ENCODE data around the gene KLK15.
"Not testable (repeated sequence)": the region's sequence is repeated elsewhere in the genome, so short reads cannot be mapped to it uniquely, and the experiment has no call there.

The KLK15 gene

DNA sequence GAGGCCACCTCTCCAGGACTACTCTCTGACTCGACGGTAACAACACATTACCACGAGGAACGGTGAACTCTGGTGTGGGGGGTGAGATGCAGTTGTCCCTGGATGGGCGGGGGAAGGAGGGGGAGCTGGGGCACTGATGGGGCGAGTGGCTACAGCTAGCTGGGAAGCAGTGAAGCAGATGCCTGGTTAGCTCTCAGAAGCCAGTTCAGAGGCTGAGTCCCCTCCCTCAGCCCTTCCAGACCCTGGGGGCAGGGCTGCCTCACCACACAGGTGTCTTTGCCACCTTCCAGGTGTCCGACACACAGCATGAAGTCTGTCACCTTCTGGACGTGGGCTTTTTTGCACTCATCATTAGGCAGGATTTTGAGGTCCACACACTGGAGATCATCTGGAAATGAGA, 13.7 kb downstream of the KLK15 start:
- DNase-seq = no peak

DNA sequence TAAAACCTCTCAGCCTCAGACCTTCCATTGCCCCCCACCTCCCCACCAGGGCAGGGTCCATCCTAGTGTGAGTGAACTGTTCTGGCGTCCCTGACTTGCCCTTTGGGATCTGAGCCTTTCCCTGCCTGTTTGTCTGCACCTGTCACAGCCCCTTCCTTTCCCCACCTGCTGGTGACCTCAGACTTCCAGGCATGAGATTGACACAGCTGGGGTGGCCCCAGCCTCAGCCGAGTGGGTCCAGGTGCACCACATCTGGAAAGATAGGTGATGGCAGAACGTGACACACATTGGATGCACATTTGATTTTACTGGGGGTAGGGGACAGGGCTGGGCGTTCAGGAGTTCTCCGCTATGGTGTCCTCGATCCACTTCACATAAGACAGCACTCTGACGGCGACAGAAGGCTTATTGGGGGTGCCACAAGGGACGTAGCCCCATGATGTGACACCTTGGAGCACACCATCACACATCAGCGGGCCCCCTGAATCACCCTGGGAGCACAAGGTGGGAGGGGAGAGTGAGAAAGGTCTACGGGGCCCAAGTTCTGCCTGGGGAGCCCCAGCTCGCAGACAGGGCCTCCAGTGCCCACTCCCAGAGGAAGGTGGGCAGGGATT, 14.4 kb downstream of the KLK15 start:
- no peak for DNase-seq

DNA sequence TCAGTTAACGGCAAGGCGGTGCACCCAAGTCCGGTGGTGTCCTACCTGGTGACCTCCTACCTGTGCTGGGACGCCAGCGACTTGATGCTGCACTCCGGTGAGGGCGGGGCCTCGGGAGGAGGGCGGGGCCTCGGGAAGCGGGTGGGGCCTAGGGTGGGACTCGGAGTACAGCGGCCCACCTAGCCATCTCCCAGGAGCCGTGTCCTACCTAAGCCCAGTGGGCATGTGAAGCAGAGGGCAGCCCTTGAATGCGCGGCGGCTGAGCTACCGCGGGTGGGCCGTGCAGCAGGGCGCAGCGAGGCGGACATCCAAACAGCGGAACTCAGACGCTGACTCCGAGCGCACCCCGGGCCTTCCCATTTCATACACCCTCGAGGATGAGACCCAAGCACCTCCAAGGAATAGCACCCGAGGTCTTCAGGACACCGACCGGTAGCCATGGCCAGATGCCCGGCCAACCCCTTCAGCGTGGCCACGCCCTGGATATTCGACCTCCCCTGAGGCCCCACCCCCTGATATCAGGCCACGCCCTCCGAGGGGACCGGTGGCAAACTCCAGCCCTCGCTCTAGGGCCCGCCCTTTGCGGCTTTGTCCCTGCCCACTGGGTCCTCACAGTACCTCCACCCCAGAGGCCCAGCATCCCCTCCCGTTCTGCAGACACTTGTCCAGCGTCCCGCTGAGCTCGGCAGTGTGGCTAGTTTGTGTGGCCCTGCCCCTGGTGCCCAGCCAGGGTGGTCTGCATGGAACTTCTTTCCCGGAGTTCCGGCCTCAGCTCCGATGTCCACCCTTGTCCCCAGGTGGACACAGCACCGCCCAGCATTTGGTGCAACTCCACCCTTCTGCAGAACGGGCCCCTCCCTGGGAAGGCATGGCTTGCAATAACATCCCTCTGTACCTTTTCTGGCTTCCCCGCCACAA, 15.2 kb downstream of the KLK15 start:
- DNase-seq = peak in 1 of 2 donors; percentile 19

DNA sequence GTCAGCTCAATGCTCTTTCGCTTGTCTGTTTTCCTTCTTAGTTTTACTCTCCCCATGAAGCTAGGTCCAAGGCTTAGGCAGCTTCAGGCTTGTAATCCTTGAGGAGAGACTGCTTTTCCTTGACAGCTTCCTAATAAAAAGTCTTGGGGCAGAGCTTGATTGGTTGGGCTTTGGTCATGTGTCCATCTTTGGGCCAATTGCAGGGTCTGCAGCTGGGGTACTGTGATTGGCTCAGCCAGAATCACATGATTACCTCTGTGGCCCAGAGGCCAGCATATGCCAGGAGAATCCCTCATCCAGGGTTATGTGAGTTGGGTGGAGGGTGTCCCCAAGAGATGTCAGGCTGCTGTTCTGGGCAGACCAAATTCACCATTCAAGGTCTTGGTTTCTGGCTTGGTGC, 17.9 kb downstream of the KLK15 start:
- DNase-seq = no peak

DNA sequence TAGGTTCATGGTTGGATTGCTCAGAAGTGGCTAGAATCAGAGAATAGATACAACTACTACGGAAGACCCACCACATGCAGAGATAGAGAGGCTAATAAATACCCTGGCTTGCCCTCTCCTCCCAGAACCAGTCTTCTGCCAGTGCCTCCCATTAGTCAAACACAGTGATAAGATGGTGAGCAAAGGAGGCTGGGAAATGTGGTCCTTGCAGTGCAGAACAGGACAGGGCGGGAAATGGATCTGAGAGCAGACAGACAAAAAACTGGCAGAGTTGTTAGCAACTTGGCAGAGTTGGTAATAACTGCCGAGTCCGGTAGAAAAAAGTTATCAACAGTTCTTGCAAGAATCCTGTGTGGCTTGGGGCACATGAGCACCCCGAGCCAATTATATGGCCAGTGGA, 18.5 kb downstream of the KLK15 start:
- DNase-seq = no peak

DNA sequence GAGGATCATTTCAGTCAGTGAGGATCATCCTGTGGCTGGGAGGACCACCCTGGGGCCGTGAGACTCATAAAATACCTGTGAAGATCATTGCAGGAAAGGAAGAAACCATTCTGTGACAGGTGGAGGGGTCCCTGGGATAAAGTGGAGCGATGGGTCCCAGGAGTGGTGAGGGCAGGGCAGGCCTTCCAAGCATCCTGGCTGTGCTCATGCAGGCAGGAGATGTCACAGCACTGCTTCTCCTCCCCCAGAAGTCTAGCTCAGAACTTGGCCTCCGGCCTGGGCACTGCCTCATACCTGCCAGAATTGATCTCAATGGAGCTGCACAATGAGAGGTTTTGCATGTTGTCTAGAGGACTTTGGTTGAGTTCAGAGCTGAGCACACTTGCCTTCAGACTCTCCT, 20.9 kb downstream of the KLK15 start:
- DNase-seq = no peak

DNA sequence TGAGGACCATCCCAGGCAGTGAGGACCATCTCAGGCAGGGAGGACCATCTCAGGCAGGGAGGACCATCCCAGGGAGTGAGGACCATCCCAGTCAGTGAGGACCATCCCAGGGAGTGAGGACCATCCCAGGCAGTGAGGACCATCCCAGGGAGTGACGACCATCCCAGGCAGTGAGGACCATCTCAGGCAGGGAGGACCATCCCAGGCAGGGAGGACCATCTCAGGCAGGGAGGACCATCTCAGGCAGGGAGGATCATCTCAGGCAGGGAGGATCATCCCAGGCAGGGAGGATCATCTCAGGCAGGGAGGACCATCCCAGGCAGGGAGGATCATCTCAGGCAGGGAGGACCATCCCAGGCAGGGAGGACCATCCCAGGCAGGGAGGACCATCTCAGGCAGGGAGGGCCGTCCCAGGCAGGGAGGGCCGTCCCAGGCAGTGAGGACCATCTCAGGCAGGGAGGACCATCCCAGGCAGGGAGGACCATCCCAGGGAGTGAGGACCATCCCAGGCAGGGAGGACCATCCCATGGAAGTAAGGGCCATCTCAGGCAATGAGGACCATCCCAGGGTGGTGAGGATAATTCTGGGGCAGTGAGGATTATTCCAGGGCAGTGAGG, 21.6 kb downstream of the KLK15 start:
- not testable (repeated sequence) for DNase-seq

DNA sequence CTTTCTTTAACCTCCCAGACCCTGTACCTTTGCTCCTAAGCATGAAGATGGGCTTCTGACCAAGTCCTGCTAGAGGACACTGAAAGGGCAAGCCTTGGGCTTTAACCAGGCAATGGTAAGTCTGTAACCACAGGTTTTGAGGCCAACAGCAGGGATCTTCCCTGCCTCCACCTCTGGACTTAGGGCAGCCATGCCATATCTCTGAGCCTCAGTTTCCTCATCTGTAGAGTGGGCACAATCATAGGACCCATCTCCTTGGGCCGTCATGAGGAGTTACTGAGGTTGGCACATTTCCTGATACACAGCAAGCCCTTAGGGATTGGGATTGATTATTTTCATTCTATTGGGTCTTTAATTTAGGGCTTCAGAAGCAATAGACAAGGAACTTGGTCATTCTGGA, 24.5 kb downstream of the KLK15 start:
- no peak for DNase-seq

DNA sequence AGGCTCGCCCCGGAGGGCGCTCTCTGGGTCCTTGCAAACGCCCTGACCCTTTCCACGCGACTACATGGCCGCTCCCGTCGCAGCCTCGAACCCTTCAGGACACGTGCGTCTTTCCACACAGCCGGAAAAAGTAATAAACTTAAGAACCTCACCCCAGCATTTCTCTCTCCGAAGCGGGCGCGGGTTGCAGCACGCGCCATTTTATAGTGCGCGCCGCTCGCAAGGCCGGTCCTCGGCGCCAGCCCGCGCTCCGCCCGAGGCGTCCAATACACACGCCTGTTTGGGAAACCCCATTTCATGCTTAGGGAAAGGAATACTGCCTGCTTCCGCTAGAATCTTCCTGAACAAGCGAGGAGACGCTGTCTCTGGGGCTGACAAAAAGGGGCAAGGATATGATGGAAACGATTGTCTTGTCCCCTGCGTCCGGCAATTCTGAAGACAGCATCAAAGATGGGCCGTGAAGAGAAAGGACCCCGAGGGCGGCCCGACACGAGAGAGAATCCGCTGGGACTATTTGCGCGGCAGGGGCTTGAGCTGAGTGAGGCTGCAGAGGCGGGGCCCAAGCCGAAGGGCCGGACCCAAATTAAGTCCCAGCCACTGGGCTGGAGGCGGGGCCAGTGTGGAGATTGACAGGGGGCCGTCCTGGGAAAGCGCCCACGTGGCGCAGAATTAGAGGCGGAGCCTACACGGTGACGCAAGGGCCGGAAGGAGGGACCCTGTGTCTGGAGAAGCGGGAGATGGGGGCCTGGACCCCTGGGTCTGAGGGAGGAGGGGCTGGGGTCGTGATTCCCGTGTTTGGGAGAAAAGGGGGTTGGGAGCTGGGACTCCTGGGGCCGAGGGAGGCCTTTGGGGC, 28.7 kb downstream of the KLK15 start:
- peak; percentile 91 to 97 for DNase-seq

DNA sequence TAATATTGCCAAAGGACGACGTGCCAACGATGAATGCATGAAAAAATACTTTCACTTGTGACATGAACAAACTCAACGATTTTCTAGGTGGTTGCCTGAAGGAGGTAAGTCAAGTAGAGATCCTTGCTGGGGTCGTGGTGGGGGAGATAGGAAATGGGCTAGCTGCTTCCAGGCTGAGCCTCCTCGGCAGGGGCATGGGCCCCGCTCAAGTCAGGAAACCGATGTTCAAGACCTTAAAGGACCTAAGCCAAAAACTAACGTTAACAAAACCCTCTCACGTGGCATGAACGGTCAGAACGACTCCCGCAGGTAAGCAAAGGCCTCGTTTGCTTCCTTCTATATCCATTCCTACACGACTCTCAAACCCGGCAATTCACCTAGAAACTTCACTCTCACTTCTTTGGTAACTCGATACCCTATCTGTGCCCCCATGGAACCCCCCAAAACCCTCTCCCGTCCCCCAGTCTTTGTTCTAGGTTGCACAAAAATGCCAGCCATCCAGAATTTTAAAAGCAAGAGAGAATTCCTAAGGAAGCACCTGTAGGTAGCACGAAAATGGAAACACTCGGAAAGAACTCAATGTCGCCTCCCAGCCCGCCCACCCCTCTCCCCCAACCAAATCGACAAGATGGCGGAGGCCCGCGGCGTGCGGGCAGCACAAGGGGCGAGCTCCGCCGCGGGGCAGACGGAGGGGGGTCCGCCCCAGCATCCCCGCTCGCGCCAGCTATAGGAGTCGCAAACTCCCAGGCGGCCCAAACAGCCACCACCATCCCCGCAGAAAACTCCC, 29.5 kb downstream of the KLK15 start:
- DNase-seq = no peak

DNA sequence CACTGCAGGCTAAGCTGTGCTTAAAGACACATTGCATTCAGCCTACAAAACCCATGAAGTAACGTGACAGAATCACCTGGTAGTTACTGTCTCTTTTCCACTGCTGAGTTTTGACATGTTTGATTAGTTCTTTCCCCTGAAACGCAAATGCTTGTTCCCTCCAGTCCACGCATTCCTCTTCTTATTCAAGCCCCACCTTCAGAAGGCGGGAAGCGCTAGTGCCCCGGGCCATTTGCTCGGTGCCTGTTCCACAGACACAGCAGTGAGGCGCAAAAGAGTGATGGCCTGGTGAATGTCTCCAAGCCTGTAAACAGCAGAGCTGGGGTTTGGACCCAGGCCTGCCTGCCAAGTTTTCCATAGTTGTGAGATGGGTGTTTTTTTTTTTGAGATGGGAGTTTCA, 32.3 kb downstream of the KLK15 start:
- DNase-seq = no peak

DNA sequence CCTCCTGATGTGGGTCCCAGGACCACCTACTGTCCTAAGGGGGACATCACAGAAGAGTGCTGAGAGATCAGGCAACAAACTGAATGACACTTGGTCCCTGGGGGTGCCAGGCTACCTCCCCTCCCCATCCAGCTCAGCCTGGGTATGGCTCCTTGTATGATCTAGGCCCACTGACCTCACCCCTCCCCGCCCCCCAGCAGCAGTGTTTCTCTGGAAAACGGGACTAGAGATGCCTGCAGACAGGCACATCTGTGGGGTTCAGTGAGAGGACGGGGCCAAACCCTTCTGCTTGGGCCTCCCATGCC, 33.9 kb downstream of the KLK15 start:
- DNase-seq = no peak

DNA sequence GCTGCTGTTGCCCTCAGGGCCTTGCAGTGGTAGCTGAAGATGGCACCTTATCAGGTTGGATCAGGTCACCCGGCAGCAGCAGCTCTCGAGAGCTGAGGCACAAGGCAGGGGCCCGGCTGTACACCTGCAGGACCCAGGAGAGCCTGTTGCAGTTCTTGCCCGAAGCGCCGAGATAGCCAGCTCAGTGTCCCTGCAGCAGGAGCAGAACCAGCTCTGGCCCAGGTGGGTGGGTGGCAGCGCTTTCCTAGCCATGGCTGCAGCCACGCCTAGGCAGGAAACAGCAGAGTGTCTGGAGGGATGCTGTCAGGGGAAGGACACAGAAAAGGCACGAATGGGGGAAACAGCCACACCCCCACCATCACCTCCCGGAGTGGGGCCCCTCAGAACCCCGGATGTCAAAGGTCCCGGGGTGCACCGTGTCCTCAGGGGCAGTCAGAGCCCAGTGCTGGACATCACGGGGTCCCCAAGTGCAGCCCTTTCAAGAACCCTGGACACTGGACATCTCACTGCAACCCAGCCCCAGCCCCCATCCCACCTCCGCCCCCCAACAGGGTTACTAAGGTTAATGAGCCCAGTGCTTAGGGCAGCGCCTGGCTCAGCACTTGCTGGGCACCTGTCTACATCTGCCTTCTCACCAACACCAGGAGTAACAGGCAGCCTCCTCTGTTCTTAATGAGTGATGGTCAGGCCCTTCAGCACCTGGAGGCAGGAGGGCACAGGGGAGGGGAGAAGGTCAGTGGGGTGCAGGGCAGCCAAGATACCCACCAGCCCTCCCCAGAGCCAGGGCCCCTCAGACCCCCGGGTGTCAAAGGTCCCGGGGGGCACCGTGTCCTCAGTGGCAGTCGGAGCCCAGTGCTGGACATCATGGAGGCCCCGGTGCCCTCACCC, 34.5 kb downstream of the KLK15 start:
- no peak for DNase-seq

DNA sequence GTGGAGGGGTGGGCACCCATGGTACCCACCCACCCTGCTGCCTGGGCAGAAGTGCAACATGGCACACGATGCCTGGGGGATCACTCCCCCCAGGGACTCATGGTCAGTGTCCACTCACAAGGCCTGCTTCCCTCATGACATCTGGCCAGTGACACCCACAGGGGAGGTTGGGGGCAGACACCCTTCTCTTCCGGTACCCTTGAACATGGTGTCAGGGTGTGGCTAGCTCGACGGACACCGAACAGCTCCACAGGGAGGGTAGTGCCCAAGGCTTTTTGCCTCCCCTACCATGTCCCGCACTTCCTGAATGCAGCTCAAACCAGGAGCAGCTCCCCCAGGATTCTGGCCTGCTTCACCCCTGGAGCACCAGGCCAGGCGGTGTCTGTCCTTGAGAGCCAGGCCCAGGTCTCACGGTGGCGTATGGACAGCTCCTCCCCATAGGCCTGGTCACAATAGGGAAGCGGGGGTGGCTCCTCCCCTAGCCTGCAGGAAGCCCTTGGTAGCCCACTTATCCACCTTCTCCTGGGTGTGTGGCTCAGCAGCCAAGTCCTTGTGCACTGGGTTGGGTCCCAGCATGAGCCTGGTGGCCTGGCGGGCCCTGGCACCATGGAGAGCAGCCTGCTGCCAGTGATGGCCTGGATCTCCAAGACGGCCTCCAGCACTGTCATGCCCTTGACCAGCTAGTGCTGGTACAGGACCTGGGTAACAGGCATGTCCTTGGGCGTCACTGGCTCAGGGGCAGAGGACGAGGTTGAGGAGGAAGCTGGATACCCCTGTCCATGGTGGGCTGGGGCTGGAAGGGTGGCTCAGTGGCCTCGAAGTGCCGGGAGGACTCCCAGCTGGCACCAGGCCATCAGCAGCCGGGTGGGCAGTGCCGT, 35.4 kb downstream of the KLK15 start:
- no peak for DNase-seq

DNA sequence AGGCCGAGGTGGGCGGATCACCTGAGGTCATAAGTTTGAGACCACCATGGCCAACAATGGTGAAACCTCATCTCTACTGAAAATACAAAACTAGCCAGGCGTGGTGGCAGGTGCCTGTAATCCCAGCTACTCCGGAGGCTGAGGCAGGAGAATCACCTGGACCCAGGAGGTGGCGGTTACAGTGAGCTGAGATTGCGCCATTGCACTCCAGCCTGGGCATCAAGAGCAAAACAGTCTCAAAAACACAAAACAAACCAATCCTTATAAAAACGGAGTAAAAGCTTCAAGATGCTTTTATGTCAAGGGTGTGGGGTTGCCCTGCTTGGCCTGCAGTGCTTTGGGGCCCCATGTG, 36.0 kb downstream of the KLK15 start:
- no peak for DNase-seq

DNA sequence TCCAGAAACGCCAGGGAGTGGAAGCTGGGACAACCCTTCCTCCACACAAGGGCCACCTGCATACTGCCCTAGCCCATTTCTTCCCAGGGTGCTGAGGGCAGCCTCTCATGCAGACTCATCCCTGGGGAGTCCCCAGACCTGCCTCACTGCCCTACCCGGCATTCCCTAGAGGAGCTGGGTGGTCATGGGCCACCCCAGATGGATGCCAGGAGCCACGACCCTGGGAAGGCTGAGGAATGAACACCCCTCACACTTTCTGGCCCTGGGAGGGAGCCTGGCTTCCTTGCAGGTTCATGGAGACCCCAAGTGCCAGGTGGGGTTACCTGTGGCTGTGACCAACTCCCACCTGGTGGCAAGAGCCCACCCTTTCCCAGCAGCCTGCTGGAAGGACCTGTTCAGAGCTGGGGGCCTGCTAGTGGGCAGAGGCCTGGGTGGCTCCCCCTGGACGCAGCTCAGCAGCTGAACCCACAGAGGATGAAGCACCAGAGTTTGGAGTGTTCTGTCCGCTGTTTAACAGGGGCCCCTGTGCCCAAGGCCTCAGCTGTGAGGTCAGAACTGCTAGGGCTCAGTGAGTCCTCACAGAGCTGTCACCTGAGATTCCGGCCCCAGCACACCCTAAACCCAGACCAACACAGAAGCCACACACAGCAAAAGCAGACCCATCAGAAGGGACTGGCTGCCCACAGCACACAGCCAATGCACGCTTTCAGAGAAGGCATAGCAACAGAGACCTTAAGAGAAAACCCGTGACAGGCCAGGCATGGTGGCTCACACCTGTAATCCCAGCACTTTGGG, 36.5 kb downstream of the KLK15 start:
- DNase-seq = no peak

DNA sequence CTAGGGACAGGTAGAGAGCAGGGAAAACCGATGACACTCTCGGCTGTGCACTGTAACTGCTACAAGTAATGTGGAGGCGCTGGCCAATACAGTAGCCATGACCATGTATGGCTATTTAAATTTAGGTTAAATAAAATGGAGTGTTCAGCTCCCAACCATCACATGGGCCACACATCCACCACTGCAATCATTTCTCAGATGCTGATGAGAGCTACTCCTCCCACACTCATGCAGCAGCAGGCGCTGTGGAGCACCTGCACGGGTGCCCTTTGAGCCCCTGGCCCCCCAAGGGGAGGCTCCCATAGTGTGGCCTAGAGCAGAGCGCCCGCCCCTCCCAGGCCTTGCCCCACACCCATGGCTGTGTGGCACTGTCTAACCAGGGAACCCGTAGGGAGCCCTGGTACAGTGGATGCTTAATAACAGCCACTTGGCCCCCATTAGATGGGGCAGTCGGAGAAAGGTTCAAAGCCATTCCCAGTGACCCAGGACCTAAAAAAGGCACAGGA, 37.2 kb downstream of the KLK15 start:
- no peak for DNase-seq

DNA sequence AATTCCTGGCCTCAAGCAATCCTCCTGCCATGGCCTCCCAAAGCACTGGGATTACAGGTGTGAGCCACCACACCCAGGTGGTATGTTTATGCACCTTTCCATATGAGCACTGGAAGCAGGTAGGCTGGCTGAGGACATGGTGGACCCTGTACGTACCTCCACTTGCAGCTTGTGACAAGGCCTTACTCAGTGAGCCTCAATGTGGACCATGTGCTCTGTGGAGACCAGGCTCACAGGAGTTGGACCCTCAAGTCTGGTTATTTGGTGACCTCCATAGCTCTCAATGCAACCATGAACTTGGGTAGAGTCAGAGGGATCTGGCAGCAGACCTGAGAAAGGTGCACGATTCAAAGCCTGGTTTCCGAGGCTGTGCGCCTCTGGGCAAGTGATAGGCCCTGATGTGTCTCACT, 37.7 kb downstream of the KLK15 start:
- DNase-seq = no peak

DNA sequence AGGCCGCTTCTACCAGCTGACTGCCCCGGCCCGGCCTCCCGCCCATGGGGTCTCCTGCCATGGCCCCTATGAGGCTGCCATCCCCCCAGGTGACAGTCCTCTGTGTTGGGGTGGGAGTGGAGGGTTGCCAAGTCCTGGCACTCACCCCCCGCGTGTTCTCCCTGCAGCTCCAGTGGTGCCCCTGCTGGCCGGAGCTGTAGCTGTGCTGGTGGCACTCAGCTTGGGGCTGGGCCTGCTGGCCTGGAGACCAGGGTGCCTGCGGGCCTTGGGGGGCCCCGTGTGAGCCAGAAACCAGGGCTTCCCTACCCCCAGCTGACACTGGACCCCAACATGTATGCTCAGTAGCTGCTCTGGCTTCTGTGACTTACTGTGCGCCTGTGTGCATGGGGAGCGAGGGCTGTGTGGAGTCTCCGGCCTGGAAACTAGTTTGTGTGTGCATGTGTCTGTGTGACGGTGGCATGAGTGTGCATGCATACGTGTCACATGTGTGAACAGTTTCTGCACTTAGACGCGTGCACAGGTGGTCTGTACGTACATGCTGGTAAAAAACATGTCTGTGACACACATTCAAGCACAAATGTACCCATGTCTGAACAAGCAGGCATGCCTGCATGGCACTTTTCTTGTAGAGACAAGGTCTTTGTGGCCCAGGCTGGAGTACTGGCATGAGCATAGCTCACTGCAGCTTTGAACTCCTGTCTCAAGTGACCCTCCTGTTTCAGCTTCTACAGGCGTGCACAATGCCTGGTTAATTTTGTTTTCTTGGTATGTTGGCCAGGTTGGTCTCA, 38.3 kb downstream of the KLK15 start:
- no peak for DNase-seq

Data from bone marrow (tissue), 2 donors.